ENCODE measurements around the gene CSTF3.

The CSTF3 gene

GRCh38 chr11:33161120-33162005 is at the start of gene CSTF3:
Gene CSTF3, minus strand, starts transcription at chr11:33161480. Its CDS starts 155 bp downstream, at chr11:33161325.
- peaks cover 56% of the 10 kb centered on the region for H3K4me1 Mint-ChIP-seq
- ATAC-seq, result peak; percentile 95
- peak; percentile 86 to 92 for DNase-seq
- no peaks in the 10 kb centered on the region for H3K9me3 Mint-ChIP-seq
- no peaks in the 10 kb centered on the region for H3K27me3 Mint-ChIP-seq
- H3K27ac Mint-ChIP-seq, result peak within 1 kb of the TSS; percentile 99
- H3K4me3 Mint-ChIP-seq, result peak within 1 kb of the TSS; percentile 97 to 98

GRCh38 chr11:33208150-33208549 is 46.9 kb upstream of the CSTF3 start:
- Mint-ChIP-seq H3K9me3 (no peaks in the 10 kb centered on the region), H3K27ac (no peak overlapping the region), H3K4me1 (no peaks in the 10 kb centered on the region), H3K27me3 (peaks cover 8% of the 10 kb centered on the region), H3K4me3 (no peak overlapping the region)
- DNase-seq (no peak), ATAC-seq (no peak)

DNA sequence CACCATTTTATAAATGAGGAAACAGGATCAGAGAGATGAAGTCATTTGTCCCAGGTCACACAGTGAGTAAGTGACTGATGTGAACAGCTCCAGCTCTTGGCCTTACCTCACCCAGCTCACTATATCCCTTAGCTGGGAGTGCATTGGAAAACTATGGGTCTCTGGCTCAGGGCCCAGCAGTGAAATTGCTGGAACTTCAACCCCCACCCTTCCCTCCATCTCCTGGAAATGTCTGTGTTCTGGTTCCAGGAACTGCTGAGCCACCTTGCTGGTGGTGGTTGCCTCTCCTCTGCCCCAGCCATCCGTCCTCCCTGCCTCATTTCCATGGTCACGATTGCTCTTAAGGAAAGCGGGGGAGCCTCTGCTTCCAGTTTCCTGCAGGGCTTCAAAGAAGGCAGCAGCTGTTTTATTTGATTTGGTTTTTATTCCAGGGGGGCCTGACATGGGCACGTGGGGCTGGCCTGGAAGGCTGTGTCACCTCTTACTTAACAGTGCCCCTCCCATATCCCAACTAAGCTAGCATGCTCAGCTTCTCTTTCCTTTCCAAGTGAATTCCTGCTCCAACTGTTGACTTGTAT is 46.2 kb upstream of the CSTF3 start:
- Mint-ChIP-seq H3K9me3 (no peaks in the 10 kb centered on the region), H3K27ac (no peak overlapping the region), H3K27me3 (peaks cover 8% of the 10 kb centered on the region), H3K4me3 (no peak overlapping the region), H3K4me1 (no peaks in the 10 kb centered on the region)
- no peak for ATAC-seq
- DNase-seq, result no peak

DNA sequence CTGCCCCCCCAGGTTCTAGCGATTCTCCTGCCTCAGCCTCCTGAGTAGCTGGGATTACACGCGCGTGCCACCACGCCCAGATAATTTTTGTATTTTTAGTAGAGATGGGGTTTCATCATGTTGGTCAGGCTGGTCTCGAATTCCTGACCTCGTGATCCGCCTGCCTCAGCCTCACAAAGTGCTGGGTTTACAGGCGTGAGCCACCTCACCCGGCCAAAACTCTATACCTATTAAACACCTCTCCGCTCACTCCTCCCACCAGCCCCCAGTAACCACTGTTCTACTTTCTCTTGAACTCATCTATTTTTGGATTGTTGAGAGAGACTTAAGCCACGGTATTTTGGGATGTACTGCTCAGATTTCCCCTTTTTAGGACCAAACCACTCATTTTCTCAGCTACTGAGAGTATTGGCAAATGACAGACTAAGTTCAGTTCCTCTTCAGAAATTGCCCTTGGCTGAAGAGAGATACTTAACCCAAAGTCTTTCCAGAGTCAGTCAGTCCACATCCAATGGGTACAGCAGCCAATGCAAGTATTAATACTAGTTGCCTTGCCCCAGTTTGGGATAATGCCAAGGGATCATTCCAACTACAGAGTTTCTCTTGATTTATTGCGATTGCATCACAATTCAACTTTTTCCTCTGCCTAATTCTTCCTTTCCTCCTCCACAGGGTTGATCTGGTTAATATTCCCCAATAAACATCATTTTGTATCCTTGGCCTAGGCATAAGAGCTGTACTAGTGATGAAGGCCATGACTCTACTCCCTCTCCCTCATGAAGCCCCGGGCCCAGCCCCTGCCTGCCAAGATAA is 36.8 kb upstream of the CSTF3 start:
- Mint-ChIP-seq H3K4me1 (no peaks in the 10 kb centered on the region), H3K27ac (no peak overlapping the region), H3K27me3 (no peaks in the 10 kb centered on the region), H3K9me3 (no peaks in the 10 kb centered on the region), H3K4me3 (no peak overlapping the region)
- ATAC-seq, result no peak
- DNase-seq, result no peak

- DNase-seq, result no peak
- H3K9me3 Mint-ChIP-seq, result no peaks in the 10 kb centered on the region
- ATAC-seq, result no peak
Observed at GRCh38 chr11:33195462-33196173, 34.3 kb upstream of the CSTF3 start.

GRCh38 chr11:33194455-33194854 is 33.2 kb upstream of the CSTF3 start:
- Mint-ChIP-seq H3K27me3 (no peaks in the 10 kb centered on the region), H3K4me3 (no peak overlapping the region), H3K4me1 (no peaks in the 10 kb centered on the region), H3K9me3 (no peaks in the 10 kb centered on the region), H3K27ac (no peak overlapping the region)
- DNase-seq (no peak), ATAC-seq (no peak)

More at GRCh38 chr11:33195462-33196173, 34.3 kb upstream of the CSTF3 start:
- Mint-ChIP-seq H3K27me3 (no peaks in the 10 kb centered on the region), H3K4me3 (no peak overlapping the region), H3K4me1 (no peaks in the 10 kb centered on the region), H3K27ac (peak overlapping the region in 1 of 2 donors; percentile 44)

DNA sequence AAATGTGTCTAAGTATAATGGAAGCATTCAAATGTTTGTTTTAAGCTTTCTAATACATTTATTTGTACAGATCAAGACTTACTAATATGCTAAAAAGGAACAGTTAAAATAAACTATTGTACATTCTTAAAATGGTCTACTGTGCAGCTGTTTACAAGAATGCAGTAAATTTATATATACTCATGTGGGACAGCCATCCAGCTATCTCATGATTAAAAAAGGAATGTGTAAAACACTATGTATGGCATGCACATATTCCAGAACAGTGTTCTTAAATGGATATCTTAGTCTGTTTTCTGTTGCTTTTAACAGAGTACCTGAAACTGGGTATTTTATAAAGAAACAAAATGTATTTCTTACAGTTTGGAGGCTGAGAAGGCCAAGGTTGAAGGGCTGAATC is 30.2 kb upstream of the CSTF3 start:
- ATAC-seq (no peak), DNase-seq (no peak)
- no peaks in the 10 kb centered on the region for H3K9me3 Mint-ChIP-seq
- H3K27ac Mint-ChIP-seq, result no peak overlapping the region
- no peaks in the 10 kb centered on the region for H3K4me1 Mint-ChIP-seq
- no peaks in the 10 kb centered on the region for H3K27me3 Mint-ChIP-seq
- H3K4me3 Mint-ChIP-seq, result no peak overlapping the region

- H3K4me1 Mint-ChIP-seq, result no peaks in the 10 kb centered on the region
- no peaks in the 10 kb centered on the region for H3K9me3 Mint-ChIP-seq
- no peak overlapping the region for H3K4me3 Mint-ChIP-seq
- no peaks in the 10 kb centered on the region for H3K27me3 Mint-ChIP-seq
- no peak overlapping the region for H3K27ac Mint-ChIP-seq
- no peak for ATAC-seq
- no peak for DNase-seq
Observed at GRCh38 chr11:33187998-33188722, 26.9 kb upstream of the CSTF3 start.

DNA sequence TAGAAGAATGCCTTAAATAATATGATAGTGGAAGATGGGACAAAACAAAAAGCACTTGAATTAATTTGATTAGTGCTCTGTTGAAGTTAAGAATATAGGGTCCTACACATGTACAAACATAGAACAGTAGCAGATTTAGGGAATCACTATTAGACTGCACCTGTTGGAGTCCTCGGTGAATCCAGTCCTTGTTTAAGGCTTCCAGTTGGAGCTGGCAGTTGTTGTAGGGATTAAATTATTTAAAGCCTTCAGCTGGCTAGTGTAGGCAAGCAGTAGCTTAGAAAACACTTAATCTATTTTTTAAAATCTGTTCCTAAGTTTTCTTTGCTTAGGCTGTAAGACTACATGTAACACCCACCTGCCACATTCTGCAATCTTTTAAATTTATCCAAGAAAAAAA is 24.5 kb upstream of the CSTF3 start:
- DNase-seq, result no peak
- H3K4me1 Mint-ChIP-seq, result no peaks in the 10 kb centered on the region
- ATAC-seq, result no peak
- no peaks in the 10 kb centered on the region for H3K9me3 Mint-ChIP-seq
- no peak overlapping the region for H3K27ac Mint-ChIP-seq
- H3K27me3 Mint-ChIP-seq, result no peaks in the 10 kb centered on the region
- H3K4me3 Mint-ChIP-seq, result no peak overlapping the region

DNA sequence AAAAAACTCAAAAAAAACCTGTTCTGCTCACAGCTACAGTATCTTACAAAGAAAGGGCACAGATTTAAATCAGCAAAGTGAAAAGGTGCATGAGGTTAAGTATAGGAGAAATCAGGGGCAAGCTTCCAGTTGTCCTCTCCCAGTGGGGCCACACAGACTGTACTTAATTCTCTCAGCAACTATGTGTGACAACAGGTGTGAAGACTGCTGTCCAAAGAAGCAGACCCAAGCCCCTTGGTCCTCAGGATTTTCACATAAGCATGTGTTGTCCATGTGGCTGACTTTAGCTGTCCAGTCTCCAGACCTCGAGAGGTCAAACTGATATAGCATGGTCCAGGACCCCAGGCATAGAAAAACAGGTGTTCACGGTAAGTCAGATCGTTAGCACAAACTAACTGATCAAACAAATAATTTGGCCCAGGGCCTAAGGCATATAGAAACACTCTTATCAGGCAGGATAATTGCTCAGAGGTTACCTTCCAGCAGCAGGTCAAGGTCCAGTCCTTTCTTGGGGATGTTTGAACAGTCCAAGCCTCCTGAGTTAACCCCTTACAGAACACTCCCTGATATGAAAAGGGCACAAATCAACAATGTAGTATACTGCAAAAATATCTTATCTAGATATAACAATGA is 21.1 kb upstream of the CSTF3 start:
- peak overlapping the region in 1 of 2 donors; percentile 45 for H3K27ac Mint-ChIP-seq
- no peak overlapping the region for H3K4me3 Mint-ChIP-seq
- H3K9me3 Mint-ChIP-seq, result peaks cover 0 to 4% of the 10 kb centered on the region in 2 donors
- DNase-seq, result no peak
- H3K4me1 Mint-ChIP-seq, result peaks cover 18% of the 10 kb centered on the region
- no peaks in the 10 kb centered on the region for H3K27me3 Mint-ChIP-seq
- ATAC-seq, result no peak

GRCh38 chr11:33179348-33179803 is 18.1 kb upstream of the CSTF3 start:
- ATAC-seq (peak; percentile 31), DNase-seq (no peak)
- no peaks in the 10 kb centered on the region for H3K27me3 Mint-ChIP-seq
- H3K4me1 Mint-ChIP-seq, result peaks cover 18% of the 10 kb centered on the region
- peaks cover 0 to 4% of the 10 kb centered on the region in 2 donors for H3K9me3 Mint-ChIP-seq
- peak overlapping the region; percentile 11 to 26 for H3K4me3 Mint-ChIP-seq
- H3K27ac Mint-ChIP-seq, result no peak overlapping the region

DNA sequence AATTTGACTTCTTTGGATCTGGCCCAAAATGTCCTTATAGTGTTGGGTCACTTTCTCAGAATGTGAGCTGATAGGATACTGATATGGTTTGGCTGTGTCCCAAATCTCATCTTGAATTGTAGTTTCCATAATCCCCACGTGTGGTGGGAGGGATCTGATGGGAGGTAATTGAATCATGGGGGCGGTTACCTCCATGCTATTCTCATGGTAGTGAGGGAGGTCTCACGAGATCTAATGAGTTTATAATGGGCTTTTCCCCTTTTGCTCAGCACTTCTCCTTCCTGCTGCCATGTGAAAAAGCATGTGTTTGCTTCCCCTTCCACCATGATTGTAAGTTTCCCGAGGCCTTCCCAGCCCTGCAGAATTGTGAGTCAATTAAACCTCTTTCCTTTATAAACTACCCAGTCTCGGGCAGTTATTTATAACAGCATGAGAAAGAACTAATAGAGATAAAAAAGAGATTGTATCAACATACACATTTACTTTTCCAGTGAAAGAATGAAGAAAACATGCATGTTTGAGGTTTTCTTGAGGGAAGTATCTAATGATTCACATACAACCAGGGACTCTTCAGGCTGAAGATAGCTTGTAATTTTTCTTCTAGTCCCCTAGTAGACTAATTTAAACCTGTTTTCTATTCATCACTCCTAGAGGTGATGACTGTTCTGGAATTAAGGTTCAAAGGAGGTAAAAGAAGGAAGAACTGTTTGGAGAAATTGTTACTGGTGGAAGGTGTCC is 17.3 kb upstream of the CSTF3 start:
- Mint-ChIP-seq H3K27ac (no peak overlapping the region), H3K27me3 (no peaks in the 10 kb centered on the region), H3K9me3 (peaks cover 0 to 4% of the 10 kb centered on the region in 2 donors), H3K4me1 (peaks cover 18% of the 10 kb centered on the region), H3K4me3 (peak overlapping the region in 1 of 2 donors; percentile 19)
- DNase-seq (no peak), ATAC-seq (no peak)

GRCh38 chr11:33177676-33178336 is 16.5 kb upstream of the CSTF3 start:
- H3K4me1 Mint-ChIP-seq, result peaks cover 18% of the 10 kb centered on the region
- H3K9me3 Mint-ChIP-seq, result peaks cover 0 to 4% of the 10 kb centered on the region in 2 donors
- H3K27me3 Mint-ChIP-seq, result no peaks in the 10 kb centered on the region
- H3K27ac Mint-ChIP-seq, result no peak overlapping the region
- no peak for ATAC-seq
- no peak for DNase-seq
- no peak overlapping the region for H3K4me3 Mint-ChIP-seq

Data from stimulated activated naive CD8-positive, alpha-beta T cell treated with anti-CD3 and anti-CD28 coated beads, Interleukin-15, amount 100 ng/mL, for 72 hours (primary cell).